ENCODE data around the gene ZBED4.

The ZBED4 gene

DNA sequence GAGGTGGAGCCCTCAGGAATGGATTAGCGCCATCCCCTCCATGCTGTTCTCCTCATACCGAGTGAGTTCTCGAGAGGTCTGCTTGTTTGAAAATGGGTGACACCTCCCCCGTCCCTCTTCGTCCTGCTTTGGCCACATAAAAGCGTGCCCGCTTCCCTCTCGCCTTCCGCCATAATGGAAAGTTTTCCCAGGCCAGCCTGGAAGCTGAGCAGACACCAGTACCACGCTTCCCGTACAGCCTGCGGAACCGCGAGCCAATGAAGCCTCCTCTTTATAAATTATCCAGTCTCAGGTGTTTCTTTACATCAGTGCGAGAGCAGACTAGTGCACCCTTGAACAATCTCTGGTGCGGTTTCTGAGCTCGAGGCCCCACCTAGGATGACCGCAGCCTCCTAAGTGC is 51.8 kb downstream of the ZBED4 start:
- no peak for DNase-seq

DNA sequence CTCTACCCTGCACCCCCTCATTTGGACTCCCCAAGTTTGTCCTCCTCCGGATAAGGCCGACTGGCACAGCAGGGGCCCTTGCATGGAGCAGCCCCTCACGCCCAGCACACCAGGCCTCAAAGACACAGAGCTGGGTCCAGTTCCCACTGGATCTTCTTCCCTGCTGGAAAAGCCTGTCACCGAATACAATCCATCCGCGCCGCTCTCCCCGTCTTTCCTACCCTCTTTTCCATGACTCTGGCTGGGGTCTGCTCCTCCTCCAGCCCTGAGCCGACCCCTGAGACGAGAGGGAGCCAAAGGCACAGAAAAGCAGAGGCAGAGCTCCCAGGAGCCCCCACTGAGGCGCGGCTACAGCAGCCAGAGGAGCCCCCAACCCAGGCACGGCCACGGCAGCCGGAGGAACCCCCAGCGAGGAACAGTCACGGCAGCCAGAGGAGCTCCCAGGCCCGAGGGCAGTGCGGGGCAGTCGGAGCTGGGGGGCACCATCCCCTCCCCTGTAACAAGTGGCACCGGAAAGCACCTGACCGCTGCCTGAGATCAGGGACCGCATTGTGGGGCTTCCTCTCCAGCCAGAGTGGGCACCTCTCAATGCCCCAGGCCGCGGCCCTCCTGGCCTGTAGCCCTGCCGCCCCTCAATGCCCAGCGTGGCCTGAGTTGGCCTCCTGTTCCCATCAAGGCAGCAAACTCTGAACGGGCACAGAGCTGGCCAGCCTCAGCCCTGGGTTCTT is 52.6 kb downstream of the ZBED4 start:
- DNase-seq: no peak

DNA sequence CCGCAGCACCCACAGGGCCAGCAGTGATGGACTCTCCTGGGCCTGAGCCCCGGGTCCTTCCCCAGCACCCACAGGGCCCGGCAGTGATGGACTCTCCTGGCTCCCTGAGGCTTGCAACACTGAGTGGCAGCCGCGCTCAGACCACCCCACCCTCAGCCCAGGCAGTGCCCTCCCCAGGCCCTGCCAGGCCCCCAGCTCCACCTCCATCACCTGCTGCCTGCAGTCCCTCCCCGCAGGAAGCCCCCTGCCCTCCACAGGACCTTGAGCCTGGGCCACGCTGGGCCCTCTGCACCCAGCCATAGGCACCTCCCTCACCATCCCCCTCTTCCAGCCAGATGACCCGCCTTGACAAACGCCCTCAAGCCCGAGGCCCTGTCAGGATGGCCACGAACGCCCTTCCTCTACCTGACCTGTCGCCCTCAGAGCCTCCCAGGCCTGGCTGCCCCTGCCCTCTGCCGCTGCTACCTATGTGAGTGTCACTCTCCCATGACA is 53.2 kb downstream of the ZBED4 start:
- no peak for DNase-seq

DNA sequence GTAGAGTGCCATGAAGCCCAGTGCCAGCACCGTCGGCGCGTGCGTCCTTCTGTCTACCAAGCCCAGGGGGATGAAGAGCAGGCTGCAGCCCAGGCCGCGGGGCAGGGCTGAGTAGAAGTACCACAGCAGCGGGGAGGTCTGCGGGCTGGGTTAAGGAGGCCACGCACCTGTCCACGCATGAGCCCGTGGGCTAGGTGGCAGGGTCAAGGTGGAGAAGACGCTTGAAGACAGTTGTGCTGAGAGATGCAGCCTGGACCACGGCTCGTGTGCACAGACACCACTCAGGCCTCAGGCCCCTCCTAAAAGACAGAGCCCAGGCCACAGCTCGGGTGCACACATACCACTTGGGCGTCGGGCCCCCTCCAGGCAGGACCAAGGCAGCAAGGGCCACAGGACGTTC is 54.2 kb downstream of the ZBED4 start:
- DNase-seq: no peak

DNA sequence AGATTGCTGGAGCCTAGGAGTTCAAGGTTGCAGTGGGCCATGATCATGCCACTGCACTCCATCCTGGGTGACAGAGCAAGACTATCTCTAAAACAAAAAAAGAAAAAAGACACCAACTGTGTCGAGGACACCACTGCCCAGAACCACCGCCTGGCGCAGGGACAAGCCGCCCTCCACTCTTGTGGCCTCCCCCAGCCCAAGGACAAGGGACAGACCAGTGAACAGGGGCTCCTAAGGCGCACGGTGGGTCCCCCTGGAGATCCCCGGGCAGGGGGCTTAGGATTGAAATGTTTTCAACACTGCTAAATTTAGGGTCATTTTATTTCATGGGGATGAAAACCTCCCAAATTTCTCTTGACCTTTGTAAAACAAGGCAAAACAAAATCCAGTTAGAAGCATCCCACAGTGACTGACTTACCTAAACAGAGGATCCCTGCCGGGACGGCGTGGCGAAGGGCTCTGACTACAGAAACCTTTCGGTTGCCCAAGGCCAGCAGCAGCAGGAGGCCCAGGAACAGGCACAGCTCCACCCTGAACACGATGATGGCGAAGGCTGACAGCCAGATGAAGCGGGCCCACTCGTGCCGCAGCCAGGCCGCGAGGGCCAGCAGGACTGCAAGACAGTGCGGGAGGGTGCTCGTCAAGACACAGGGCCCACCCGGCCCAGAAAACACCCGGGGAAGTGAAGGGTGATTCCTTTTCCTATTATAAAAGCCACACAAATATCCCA is 56.0 kb downstream of the ZBED4 start:
- no peak for DNase-seq

DNA sequence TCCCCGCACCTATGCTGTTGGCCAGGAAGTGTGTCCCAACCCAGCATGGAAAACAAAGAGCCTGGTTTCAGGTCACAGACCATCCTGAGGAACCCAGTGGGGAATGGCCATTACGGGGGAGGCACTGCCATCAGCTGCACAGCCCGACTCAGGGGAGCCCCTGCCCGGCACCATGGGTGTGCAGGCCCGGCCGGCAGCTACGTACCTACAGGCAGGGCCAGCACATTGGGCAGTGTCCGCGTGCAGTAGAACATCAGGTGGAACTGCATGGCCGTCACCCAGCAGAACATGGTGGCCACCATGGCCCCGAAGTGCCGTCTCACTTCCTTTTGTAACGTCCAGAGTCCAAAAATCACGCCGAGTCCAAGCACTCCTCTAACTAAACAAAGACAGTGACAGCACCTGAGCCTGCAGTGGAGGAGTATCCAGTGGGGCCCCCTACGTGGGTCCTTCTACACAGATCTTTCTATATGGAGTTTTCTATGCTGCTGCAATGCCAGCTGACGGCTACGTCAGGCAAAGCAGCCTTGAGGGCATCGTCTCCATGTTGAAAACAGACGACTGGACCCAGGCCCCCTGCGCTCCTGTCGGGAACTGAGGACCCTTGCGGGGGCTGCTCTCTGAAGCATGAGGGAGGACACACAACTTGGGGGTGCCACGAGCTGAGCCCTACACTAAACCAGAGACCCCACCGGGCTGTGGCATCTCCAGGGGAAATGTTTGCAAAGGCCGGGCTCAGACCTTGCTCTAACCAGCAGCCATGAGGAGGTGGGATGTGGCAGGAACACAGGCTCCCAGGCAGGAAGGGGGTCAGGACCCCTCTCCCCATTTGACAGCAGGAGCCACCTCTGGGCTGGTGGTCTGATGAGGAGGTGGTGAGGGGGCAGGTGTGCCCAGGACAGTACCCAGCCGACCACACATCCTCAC is 56.8 kb downstream of the ZBED4 start:
- no peak for DNase-seq

DNA sequence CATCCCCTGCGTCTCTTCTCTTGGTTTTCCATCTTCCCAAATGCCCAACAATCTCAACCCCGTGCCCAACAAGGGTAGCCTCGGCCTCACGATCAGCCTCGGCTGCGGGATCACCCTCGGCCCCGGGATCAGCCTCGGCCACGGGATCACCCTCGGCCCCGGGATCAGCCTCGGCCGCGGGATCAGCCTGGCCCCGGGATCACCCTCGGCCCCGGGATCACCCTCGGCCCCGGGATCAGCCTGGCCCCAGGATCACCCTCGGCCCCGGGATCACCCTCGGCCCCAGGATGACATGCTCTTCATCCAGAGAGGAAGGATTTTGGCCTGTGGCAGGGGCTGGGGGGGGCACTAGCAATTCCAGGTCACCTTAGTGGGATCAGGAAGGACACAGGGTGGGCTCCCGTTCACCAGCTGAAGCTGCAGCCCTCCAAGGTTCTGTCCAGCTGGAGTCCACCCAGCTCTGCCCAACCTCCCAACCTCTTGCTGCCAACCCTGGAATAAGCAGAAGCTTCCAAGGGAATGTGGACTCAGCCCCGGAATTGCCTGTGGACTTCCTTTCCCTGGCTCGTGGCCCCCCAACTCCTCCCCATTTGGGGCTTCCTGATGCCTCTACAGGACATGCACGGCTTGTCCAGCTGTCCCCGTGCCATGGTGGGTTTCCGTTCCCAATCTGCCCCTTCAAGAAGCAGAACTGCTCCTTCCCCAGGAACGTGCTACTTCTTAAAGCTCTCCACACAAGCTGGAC is 58.4 kb downstream of the ZBED4 start:
- DNase-seq: no peak

DNA sequence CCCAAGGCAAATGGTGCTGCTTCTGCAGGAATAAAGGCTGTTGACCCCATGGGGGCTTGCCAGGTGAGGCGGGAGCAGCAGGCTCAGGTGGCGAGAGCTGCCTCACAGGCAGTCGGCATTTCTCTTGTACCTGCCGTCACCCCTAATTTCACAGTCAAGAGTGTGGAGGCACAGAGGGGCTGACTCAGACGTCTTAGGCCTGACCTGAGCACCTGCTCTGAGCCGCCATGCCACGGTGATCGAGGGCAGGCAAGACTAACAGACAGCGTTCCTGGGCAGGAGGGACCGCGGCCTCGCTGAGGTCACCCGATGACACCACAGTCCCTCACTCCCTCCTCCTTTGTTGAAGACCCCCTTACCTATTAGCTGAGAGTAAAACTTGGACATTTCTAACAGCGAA is 59.4 kb downstream of the ZBED4 start:
- no peak for DNase-seq

DNA sequence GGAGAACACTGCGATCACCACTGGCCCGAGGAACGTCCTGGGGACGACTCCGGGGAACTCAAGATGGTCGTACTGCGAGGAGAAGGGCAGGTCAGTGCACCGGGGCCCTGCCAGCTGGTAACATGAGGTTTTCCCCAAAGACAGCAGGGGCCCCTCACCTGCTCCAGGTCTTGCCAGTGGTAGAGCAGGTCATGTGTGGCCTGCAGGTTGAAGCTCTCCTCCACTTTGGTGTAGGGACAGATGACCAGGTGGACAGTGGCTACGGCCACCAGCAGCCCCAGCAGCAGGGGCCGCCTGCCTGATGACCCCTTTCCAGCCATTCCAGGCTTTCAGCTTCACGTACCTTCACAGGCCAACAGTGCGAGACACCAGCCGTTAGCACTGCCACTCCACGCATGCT is 59.8 kb downstream of the ZBED4 start:
- DNase-seq: no peak

DNA sequence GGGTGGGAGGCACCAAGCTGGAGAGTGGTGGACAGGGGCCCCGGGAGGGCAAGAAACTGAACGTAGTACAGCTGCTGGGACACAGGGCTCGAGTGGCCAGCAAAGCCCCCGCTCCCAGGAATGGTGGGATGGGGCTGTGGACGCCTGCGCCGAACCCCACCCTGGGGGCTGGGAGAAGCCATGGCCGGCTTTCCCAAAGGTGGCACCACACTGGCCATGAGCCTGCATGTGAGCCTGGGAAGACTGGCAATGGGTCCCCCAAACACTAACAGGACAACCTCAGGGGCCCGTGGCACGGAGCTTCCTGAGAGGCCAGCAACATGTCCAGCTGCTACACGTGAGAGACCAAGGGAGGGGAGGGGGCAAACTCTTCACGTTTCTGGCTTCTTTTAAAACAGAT is 60.6 kb downstream of the ZBED4 start:
- DNase-seq: no peak

DNA sequence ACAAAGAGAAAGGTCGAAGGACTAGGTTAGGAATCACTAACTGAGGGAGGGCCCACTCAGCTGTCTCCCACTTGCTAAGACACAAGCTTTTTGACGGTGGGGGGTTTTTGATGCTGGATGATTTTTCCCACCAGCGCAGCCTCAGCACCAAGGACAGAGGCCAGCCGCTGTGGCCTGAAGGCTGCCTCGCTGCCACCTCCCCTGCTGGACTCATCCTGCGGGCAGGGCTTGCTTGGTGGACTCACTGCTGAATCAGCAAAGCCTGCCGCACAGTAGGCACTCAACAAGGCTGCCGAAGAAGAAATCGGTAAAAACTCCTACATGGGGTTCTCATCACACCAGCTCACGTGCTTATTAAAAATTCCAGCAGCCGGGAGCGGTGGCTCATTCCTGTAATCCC is 62.0 kb downstream of the ZBED4 start:
- DNase-seq: no peak

DNA sequence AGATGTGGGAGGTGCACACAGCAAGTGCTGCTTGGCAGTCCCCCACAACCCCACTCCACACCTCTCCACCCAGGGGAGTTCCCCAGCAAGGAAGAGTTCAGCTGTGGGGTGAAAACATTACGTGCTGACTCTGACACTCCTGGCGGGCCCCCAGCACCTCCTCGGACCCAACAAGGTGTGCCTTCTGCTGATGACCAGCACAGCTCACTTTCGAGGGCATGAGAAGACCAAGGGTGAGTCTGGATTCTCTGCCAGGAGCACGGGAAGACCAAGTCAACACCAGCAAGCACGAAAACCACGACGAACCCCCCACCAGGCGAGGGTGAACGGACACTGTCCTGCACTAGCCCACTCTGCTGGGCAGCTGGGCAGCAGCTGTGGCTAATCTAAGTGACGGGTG is 63.2 kb downstream of the ZBED4 start:
- no peak for DNase-seq

DNA sequence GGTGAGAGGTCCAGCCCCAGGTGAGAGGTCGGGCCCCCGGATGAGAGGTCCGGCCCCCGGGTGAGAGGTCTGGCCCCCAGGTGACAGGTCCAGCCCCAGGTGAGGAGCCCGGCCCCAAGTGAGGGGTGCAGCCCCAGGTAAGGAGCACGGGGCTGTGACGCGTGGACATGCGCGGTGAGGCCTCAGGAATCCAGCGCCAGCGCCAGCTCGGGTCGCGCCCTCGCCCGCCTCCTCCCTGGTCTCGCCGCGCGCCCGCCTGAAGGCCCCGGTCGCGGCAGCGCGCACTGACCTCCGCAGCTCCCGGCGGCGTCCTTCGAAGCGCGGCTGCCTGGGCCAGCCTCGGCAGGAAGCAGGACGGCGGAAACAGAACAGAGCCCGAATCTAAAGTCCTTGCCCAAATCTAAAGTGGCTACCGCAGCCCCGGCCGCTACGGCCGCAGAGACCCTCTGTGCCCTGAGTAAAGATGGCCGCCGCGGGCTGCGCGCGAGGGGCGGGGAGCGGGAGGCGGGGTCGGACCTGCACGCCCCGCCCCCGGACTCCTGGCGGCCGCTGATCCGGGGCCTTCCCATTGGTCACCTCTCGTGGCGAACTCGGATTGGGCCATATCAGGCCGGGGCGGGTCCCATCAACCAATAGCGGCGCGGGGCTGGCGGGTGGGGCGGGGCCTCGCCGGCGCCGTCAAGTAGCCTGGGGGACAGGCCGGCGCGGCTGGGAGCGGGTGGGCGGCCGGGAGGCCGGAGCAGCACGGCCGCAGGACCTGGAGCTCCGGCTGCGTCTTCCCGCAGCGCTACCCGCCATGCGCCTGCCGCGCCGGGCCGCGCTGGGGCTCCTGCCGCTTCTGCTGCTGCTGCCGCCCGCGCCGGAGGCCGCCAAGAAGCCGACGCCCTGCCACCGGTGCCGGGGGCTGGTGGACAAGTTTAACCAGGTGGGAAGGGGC is 64.6 kb downstream of the ZBED4 start, which contains the start of the genes ALG12 and CRELD2:
TSS of gene ALG12 (minus strand) at position 465 of the 937 bp plus-strand sequence. CDS start 4,673 bp downstream, outside the sequence.
TSS of gene CRELD2 (plus strand) at position 661 of the 937 bp plus-strand sequence. CDS start at position 797, 136 bp downstream.
- DNase-seq: peak; percentile 97

DNA sequence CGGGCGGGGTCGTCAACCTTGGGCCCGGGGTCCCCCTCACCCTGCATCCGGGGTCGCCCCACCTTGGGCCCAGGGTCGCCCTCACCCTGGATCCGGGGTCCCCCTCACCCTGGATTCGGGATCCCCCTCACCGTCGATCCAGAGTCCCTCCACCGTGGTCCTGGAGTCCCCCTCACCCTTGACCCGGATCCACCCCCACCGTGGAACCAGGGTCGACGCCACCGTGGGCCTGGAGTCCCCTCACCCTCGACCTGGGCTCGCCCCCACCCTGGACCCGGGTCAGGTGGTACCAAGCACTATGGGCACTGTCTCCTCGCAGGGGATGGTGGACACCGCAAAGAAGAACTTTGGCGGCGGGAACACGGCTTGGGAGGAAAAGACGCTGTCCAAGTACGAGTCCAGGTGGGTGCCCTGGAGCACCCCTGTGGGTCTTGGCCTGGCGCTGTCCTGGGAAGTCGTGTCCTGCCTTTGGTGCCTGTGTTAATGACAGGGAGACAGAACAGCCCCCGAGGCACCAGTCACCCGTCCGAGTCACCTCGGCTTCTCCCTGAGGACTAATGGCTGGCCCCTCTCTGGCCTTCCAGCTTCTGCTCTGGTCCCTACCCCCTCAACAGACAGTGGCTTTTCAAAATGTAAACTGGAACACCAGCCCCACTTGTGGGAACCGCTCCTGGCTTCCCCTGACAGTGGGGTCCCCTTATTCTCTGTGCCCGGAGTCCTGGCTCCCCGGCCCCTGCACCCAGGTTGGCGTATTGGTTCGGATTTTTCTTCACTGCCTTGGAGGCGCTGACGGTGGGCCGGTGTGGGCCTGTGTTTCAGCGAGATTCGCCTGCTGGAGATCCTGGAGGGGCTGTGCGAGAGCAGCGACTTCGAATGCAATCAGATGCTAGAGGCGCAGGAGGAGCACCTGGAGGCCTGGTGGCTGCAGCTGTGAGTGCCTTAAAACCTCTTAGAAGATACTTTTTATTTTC is 65.6 kb downstream of the ZBED4 start:
- DNase-seq: no peak

DNA sequence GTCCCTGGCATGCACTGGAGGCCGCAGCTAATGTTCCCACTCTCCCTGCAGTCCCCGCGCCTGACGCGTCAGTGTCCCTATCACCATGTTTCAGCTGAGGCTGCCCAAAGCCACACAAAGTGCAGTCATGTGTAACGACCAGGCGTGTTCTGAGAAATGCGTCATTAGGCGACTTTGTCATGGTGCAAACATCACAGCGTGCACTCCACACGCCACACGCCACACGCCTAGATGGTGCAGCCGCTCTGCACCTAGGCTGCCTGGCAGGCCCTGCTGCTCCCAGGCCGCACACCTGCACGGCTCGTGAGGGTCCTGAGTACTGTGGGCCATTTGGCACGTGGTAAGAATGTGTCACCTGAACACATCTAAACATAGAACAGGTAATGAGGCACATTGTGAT is 67.2 kb downstream of the ZBED4 start:
- DNase-seq: no peak

DNA sequence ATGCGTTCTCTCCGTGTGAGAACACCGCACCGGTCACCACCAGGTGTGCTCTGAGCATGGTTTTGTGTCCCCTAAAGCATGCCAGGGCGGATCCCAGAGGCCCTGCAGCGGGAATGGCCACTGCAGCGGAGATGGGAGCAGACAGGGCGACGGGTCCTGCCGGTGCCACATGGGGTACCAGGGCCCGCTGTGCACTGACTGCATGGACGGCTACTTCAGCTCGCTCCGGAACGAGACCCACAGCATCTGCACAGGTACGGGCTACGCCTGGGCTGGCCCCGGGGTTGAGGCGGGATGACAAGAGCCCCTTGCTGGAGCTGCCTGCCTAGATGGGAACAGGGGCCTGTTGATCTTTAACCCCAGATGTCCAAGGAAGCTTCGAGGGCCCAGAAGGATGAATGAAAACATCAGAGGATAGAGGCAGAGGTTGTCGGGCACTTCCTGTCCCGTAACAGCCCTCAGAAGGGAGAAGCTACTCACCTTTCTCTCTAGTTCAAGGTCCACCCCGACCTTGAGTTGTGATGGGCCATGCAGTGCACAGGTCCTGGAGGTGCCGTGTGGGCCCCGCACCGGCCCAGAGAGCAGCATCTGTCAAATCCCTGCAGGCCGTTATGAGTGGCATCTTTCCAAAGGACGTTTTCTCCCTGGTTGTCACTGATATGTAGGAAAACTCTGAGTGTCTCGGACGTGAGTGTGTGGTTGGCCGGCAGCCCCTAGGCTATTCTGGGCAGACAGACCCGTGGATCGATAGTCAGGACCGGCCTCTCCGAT is 68.0 kb downstream of the ZBED4 start:
- no peak for DNase-seq

DNA sequence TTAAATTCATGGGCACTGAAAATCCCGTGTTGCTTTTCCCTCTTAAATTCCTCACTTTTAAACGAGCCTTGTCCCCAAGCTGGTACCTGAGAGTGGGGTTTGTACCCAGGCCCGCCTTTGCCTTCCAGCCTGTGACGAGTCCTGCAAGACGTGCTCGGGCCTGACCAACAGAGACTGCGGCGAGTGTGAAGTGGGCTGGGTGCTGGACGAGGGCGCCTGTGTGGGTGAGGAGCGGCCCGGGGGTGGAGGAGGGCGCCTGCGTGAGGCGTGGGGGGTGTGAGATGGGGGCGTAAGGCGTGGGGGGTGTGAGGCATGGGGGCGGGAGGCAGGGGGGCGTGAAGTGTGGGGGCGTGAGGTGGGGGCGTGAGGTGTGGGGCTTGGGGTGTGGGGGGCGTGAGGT is 68.8 kb downstream of the ZBED4 start:
- DNase-seq: no peak

DNA sequence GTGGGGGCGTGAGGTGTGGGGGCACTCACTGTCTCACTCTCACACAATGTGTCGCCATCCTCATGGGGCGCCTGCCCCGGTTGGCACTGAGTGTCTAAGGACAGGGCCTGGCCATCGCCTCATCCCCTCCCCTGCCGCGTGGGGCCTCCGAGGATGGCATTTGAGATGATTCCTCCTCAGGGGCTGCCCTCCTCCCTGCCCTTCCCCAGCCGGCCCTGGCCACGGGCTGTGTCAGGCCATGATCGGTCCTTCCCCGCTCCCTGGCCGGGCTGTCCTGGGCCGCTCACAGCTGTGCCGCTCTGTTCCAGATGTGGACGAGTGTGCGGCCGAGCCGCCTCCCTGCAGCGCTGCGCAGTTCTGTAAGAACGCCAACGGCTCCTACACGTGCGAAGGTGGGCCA is 69.3 kb downstream of the ZBED4 start:
- DNase-seq: no peak

DNA sequence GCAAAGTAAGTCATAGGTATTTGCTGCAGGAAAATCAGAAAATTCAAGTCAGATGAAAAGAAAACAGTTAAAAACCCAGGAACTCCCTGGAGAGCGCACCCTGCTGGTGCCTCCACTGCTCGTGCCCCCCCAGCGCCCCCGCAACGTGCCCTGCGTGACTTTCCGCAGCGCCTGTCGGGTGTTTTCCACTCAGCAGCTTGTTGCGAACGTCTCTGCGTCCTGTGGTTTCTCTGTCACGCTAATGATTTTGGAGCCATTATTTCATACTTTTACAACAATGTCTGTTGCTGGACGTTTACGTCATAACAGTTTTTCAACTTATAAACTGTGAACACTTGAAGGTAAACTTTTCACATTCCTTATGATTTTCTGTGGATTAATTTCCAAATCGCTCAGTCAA is 69.8 kb downstream of the ZBED4 start:
- no peak for DNase-seq
